ENCODE data around the gene CCDC78.

The CCDC78 gene

GRCh38 chr16:675884-676564 lies 50.2 kb downstream of the CCDC78 start:
- H3K9me3 ChIP-seq (replicated peaks; ENCODE audit: insufficient read depth, low read length) = no peaks in the 10 kb centered on the region
- DNase-seq = no peak
- H3K9ac ChIP-seq (ENCODE audit: low read length) = no peak overlapping the region
- H3F3A ChIP-seq (ENCODE audit: insufficient read depth, low read length) = 0 out of 2 replicates have a peak, but pooled peaks cover 4% of the 10 kb centered on the region
- H3K36me3 ChIP-seq (replicated peaks; ENCODE audit: insufficient read depth, low read length) = no peaks in the 10 kb centered on the region; the same call in 1 of the 2 replicates
- H4K20me1 ChIP-seq (ENCODE audit: insufficient read depth, low read length) = no peaks in the 10 kb centered on the region
- TF ChIP-seq EZH2phosphoT487 (IDR thresholded peaks at IDR 0.05; ENCODE audit: low read length) = no peak
- TF ChIP-seq EZH2 (optimal IDR thresholded peaks at IDR 0.05; ENCODE audit: low read depth, low read length) = no peak
- TF ChIP-seq CTCF (IDR thresholded peaks at IDR 0.05; ENCODE audit: low read length) = no peak
- no peak overlapping the region for H3K27ac ChIP-seq (ENCODE audit: low read length)
- H3K4me3 ChIP-seq (ENCODE audit: low read length) = no peak overlapping the region
- no peaks in the 10 kb centered on the region for H3K9me2 ChIP-seq (replicated peaks; ENCODE audit: insufficient read depth, low read length)
- H2AFZ ChIP-seq (ENCODE audit: low read length) = no peak overlapping the region
- 0 out of 2 replicates have a peak, but pooled peaks cover 1% of the 10 kb centered on the region for H3K4me1 ChIP-seq (ENCODE audit: low read length)
- no peak overlapping the region for H3K4me2 ChIP-seq (ENCODE audit: low read depth, low read length)
- peaks cover 5% of the 10 kb centered on the region for H3K79me2 ChIP-seq (ENCODE audit: low read length)
- H3K27me3 ChIP-seq (replicated peaks; ENCODE audit: insufficient read depth, low read length) = no peaks in the 10 kb centered on the region

GRCh38 chr16:674968-675883 lies 51.0 kb downstream of the CCDC78 start, which contains the start of gene RHBDL1:
RHBDL1 (plus strand) TSS chr16:675671; CDS start chr16:675791, 120 bp downstream.
- no peak within 1 kb of the TSS for H3K27ac ChIP-seq (ENCODE audit: low read length)
- H3K9me2 ChIP-seq (replicated peaks; ENCODE audit: insufficient read depth, low read length) = no peaks in the 10 kb centered on the region
- no peaks in the 10 kb centered on the region for H3K4me1 ChIP-seq (ENCODE audit: low read length)
- H3K4me3 ChIP-seq (ENCODE audit: low read length) = no peak within 1 kb of the TSS
- no peaks in the 10 kb centered on the region for H4K20me1 ChIP-seq (ENCODE audit: insufficient read depth, low read length)
- TF ChIP-seq EZH2 (optimal IDR thresholded peaks at IDR 0.05; ENCODE audit: low read depth, low read length) (no peak), CTCF (IDR thresholded peaks at IDR 0.05; ENCODE audit: low read length) (no peak), EZH2phosphoT487 (IDR thresholded peaks at IDR 0.05; ENCODE audit: low read length) (no peak)
- peaks cover 1% of the 10 kb centered on the region for H3K79me2 ChIP-seq (ENCODE audit: low read length)
- H3F3A ChIP-seq (ENCODE audit: insufficient read depth, low read length) = no peaks in the 10 kb centered on the region
- no peaks in the 10 kb centered on the region; the same call in 1 of the 2 replicates for H3K36me3 ChIP-seq (replicated peaks; ENCODE audit: insufficient read depth, low read length)
- H3K27me3 ChIP-seq (replicated peaks; ENCODE audit: insufficient read depth, low read length) = no peaks in the 10 kb centered on the region
- H3K4me2 ChIP-seq (ENCODE audit: low read depth, low read length) = no peak within 1 kb of the TSS
- H2AFZ ChIP-seq (ENCODE audit: low read length) = no peak within 1 kb of the TSS
- H3K9me3 ChIP-seq (replicated peaks; ENCODE audit: insufficient read depth, low read length) = no peaks in the 10 kb centered on the region
- no peak within 1 kb of the TSS for H3K9ac ChIP-seq (ENCODE audit: low read length)
- no peak for DNase-seq

- TF ChIP-seq EZH2 (optimal IDR thresholded peaks at IDR 0.05; ENCODE audit: low read depth, low read length) (no peak), EZH2phosphoT487 (IDR thresholded peaks at IDR 0.05; ENCODE audit: low read length) (no peak), CTCF (IDR thresholded peaks at IDR 0.05; ENCODE audit: low read length) (no peak)
- H3K36me3 ChIP-seq (replicated peaks; ENCODE audit: insufficient read depth, low read length) = no peaks in the 10 kb centered on the region; the same call in 1 of the 2 replicates
- no peak overlapping the region for H2AFZ ChIP-seq (ENCODE audit: low read length)
- H3F3A ChIP-seq (ENCODE audit: insufficient read depth, low read length) = no peaks in the 10 kb centered on the region
- DNase-seq = no peak
- H3K9me2 ChIP-seq (replicated peaks; ENCODE audit: insufficient read depth, low read length) = no peaks in the 10 kb centered on the region
- H3K4me3 ChIP-seq (ENCODE audit: low read length) = no peak overlapping the region
- H4K20me1 ChIP-seq (ENCODE audit: insufficient read depth, low read length) = no peaks in the 10 kb centered on the region
- H3K27me3 ChIP-seq (replicated peaks; ENCODE audit: insufficient read depth, low read length) = no peaks in the 10 kb centered on the region
- H3K4me1 ChIP-seq (ENCODE audit: low read length) = no peaks in the 10 kb centered on the region
- no peak overlapping the region for H3K4me2 ChIP-seq (ENCODE audit: low read depth, low read length)
- no peak overlapping the region for H3K9ac ChIP-seq (ENCODE audit: low read length)
- no peaks in the 10 kb centered on the region for H3K9me3 ChIP-seq (replicated peaks; ENCODE audit: insufficient read depth, low read length)
- no peak overlapping the region for H3K27ac ChIP-seq (ENCODE audit: low read length)
- H3K79me2 ChIP-seq (ENCODE audit: low read length) = peaks cover 10% of the 10 kb centered on the region
These were observed 51.9 kb downstream of the CCDC78 start for GRCh38 chr16:674214-674881.
